ENCODE data around the gene GAP43.

- no peak for TF ChIP-seq POLR2AphosphoS5 (IDR thresholded peaks at IDR 0.05; ENCODE audit: low read depth, low read length)
- no peak for TF ChIP-seq POLR2A (IDR thresholded peaks at IDR 0.05; ENCODE audit: low read depth, low read length)
Measured at GRCh38 chr3:115704661-115705338, 81.5 kb downstream of the GAP43 start.

Measured in GM12892 (cell line).